SK-N-SH treated with all-trans-retinoic acid at 6 μM for 48 hours (cell line): ENCODE data around the gene TCEA3.

Source experiments
- ARNTL ChIP-seq: fragments of 450-650 bp; formaldehyde crosslinking; IDR thresholded peaks from 2 replicates; pipeline ENCODE4 v1.5.0; 2020; ENCODE audit warnings: low read depth, mild to moderate bottlenecking, moderate library complexity, borderline replicate concordance
- CSDC2 ChIP-seq: fragments of 250-450 bp; sonication (Bioruptor Pico); IDR thresholded peaks from 2 replicates; pipeline ENCODE4 v1.5.0; 2020; ENCODE audit warnings: mild to moderate bottlenecking, moderate library complexity
- ISL1 ChIP-seq: fragments of 250-450 bp; sonication (Bioruptor Pico); IDR thresholded peaks from 2 replicates; pipeline ENCODE4 v2.1.2; 2022; ENCODE audit warnings: mild to moderate bottlenecking, moderate library complexity
- OSR1 ChIP-seq: fragments of 250-450 bp; sonication (Bioruptor Pico); IDR thresholded peaks from 2 replicates; pipeline ENCODE4 v1.8.0; 2022; ENCODE audit warnings: moderate library complexity, mild to moderate bottlenecking, inconsistent platforms
- SNAI2 ChIP-seq: fragments of 250-450 bp; sonication (Bioruptor Pico); IDR thresholded peaks from 2 replicates; pipeline ENCODE4 v1.5.0; 2020; ENCODE audit warnings: mild to moderate bottlenecking, moderate library complexity
- ZNF565 ChIP-seq: fragments of 450-650 bp; formaldehyde crosslinking; conservative IDR thresholded peaks from 2 replicates; pipeline ENCODE4 v1.5.0; 2020; ENCODE audit warnings: low read depth, mild to moderate bottlenecking, moderate library complexity
- TF ChIP-seq, protein P1 (sequence below): fragments of 250-450 bp; sonication (Bioruptor Pico); IDR thresholded peaks from 2 replicates; pipeline ENCODE4 v1.8.0; 2020; ENCODE audit warnings: mild to moderate bottlenecking, moderate library complexity, borderline replicate concordance

GRCh38 chr1:23370330-23370708 is 54.2 kb downstream of the TCEA3 start:
- no peak for TF ChIP-seq OSR1 (CRISPR knock-in tag)
- TF ChIP-seq, protein P1, sequence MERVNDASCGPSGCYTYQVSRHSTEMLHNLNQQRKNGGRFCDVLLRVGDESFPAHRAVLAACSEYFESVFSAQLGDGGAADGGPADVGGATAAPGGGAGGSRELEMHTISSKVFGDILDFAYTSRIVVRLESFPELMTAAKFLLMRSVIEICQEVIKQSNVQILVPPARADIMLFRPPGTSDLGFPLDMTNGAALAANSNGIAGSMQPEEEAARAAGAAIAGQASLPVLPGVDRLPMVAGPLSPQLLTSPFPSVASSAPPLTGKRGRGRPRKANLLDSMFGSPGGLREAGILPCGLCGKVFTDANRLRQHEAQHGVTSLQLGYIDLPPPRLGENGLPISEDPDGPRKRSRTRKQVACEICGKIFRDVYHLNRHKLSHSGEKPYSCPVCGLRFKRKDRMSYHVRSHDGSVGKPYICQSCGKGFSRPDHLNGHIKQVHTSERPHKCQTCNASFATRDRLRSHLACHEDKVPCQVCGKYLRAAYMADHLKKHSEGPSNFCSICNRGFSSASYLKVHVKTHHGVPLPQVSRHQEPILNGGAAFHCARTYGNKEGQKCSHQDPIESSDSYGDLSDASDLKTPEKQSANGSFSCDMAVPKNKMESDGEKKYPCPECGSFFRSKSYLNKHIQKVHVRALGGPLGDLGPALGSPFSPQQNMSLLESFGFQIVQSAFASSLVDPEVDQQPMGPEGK = no peak
- TF ChIP-seq CSDC2 (CRISPR knock-in tag) = no peak
- TF ChIP-seq ISL1 = no peak
- no peak for TF ChIP-seq ARNTL (CRISPR knock-in tag)
- no peak for TF ChIP-seq SNAI2 (CRISPR knock-in tag)
- no peak for TF ChIP-seq ZNF565 (CRISPR knock-in tag)
